ENCODE measurements around the gene ATP6V1B1. TPM values are rescaled to one million over a fixed set of nuclear protein-coding genes. Genes with fewer than 3 reads are reported as not detected.

ATP6V1B1 gene
- total and polyA plus RNA-seq, 10 of the 15 experiments (the other 5 are each of a cell fraction or from before 2014, with no cell fraction given), result not detected

DNA sequence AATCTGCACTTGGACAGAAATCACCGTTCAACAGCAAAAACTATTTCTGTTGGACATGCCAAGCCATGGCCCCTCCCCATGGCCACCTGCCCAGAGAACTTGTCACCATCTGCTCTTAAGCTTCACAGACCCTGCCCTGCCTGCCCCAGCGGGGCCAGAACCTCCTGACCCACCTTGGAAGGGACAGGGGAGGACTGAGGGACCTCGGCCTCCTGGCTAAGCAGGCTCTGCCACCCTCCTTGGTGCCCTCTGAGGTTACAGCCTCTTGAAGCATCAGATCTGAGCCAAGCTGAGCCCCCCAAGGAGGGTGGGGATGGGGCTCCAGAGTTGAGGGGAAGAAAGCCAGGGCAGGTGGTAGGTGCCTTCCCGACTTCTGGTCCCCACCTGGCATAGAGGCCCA is 52.5 kb downstream of the ATP6V1B1 start (continued):
- TF ChIP-seq, protein P1, sequence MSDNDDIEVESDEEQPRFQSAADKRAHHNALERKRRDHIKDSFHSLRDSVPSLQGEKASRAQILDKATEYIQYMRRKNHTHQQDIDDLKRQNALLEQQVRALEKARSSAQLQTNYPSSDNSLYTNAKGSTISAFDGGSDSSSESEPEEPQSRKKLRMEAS (IDR thresholded peaks at IDR 0.05; ENCODE audit: low read depth, low read length), result no peak
- TF ChIP-seq IKZF1 (conservative IDR thresholded peaks at IDR 0.05), result no peak
- no peak for TF ChIP-seq EGR1 (IDR thresholded peaks at IDR 0.05; ENCODE audit: borderline replicate concordance in 1 of 2, low read depth in 2 of 2, low read length in 2 of 2)

GRCh38 chr2:70988726-70989648 is 53.3 kb downstream of the ATP6V1B1 start:
- Histone ChIP-seq H3K4me1 (ENCODE audit: control insufficient read depth, insufficient read depth, low read length) (peaks cover 9% of the 10 kb centered on the region), H3K9ac (ENCODE audit: control insufficient read depth, insufficient read depth, low read length) (no peak overlapping the region), H3K36me3 (ENCODE audit: control insufficient read depth in 2 of 2, insufficient read depth in 2 of 2, low read length in 1 of 2) (peaks cover 7 to 18% of the 10 kb centered on the region in 2 experiments), H4K20me1 (ENCODE audit: control insufficient read depth, insufficient read depth) (no peaks in the 10 kb centered on the region), H3K79me2 (ENCODE audit: control insufficient read depth, insufficient read depth, low read length) (peaks cover 11% of the 10 kb centered on the region), H3K4me3 (no peak overlapping the region), H2AFZ (ENCODE audit: control insufficient read depth, low read depth, low read length) (no peak overlapping the region), H3K4me2 (ENCODE audit: control insufficient read depth, insufficient read depth) (no peak overlapping the region), H3K27me3 (replicated peaks in 1 of 2; ENCODE audit: control insufficient read depth in 2 of 2, insufficient read depth in 2 of 2, low read length in 1 of 2) (no peaks in the 10 kb centered on the region), H3K9me3 (replicated peaks; ENCODE audit: control insufficient read depth, insufficient read depth, low read length) (no peaks in the 10 kb centered on the region), H3K27ac (ENCODE audit: control insufficient read depth, insufficient read depth) (no peak overlapping the region)
- WGBS (ENCODE audit: insufficient coverage, insufficient replicate concordance, low lambda C conversion rate, missing lambda C conversion rate), result 92% methylated on average over 16 of the region's 16 CpGs
- BruUV-seq (replicated peaks), result no TSS peak
- ChIA-PET SMC1A (ENCODE audit: uncharacterized antibody, unreplicated experiment) (no interaction called here), RAD21 (ENCODE audit: unreplicated experiment) (no interaction called here), CTCF (interaction anchor here (0.6 to 1.3 kb wide), 3 partner anchors 12 to 41 kb away, joined by 3 to 4 read pairs (median 3); no protein-coding TSS in a partner anchor), POLR2A (no interaction called here)
- ATAC-seq (no peak), FAIRE-seq (no peak), DNase-seq (ENCODE audit: low read depth, low spot score) (no peak)
- in situ Hi-C loops (cut with MboI) (no loop called here), intact Hi-C loops (cut with micrococcal nuclease; ENCODE audit: unreplicated experiment) (no loop called here)
- TF ChIP-seq GABPA (IDR thresholded peaks at IDR 0.05; ENCODE audit: low read depth), result no peak
- no peak for TF ChIP-seq CHD2 (IDR thresholded peaks at IDR 0.05; ENCODE audit: borderline replicate concordance, low read depth, low read length)
- TF ChIP-seq MTA3 (IDR thresholded peaks at IDR 0.05; ENCODE audit: borderline replicate concordance, low read length), result no peak
- no peak for TF ChIP-seq STAT3 (IDR thresholded peaks at IDR 0.05; ENCODE audit: low read depth, low read length)
- no peak for TF ChIP-seq EZH2 (IDR thresholded peaks at IDR 0.05; ENCODE audit: borderline replicate concordance, control insufficient read depth, low read depth, low read length)
- TF ChIP-seq, protein P2, sequence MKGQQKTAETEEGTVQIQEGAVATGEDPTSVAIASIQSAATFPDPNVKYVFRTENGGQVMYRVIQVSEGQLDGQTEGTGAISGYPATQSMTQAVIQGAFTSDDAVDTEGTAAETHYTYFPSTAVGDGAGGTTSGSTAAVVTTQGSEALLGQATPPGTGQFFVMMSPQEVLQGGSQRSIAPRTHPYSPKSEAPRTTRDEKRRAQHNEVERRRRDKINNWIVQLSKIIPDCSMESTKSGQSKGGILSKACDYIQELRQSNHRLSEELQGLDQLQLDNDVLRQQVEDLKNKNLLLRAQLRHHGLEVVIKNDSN (IDR thresholded peaks at IDR 0.05; ENCODE audit: borderline replicate concordance, extremely low read length, insufficient read depth, low read depth, low read length), result no peak
- no peak for TF ChIP-seq JUND (IDR thresholded peaks at IDR 0.05; ENCODE audit: low read depth, low read length)
- no peak for TF ChIP-seq SREBF1 (IDR thresholded peaks at IDR 0.05; ENCODE audit: low read length)
- TF ChIP-seq RCOR1 (conservative IDR thresholded peaks at IDR 0.05; ENCODE audit: low read depth, low read length), result no peak
- no peak for TF ChIP-seq IRF4 (IDR thresholded peaks at IDR 0.05; ENCODE audit: low read depth, low read length)
- no peak for TF ChIP-seq ZNF274 (IDR thresholded peaks at IDR 0.05; ENCODE audit: insufficient read depth, insufficient read length)
- TF ChIP-seq, protein P3, sequence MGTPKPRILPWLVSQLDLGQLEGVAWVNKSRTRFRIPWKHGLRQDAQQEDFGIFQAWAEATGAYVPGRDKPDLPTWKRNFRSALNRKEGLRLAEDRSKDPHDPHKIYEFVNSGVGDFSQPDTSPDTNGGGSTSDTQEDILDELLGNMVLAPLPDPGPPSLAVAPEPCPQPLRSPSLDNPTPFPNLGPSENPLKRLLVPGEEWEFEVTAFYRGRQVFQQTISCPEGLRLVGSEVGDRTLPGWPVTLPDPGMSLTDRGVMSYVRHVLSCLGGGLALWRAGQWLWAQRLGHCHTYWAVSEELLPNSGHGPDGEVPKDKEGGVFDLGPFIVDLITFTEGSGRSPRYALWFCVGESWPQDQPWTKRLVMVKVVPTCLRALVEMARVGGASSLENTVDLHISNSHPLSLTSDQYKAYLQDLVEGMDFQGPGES (IDR thresholded peaks at IDR 0.05), result no peak
- no peak for TF ChIP-seq MTA2 (IDR thresholded peaks at IDR 0.05; ENCODE audit: low read depth)
- TF ChIP-seq E4F1 (IDR thresholded peaks at IDR 0.05; ENCODE audit: borderline replicate concordance, partially characterized antibody), result no peak
- TF ChIP-seq NBN (IDR thresholded peaks at IDR 0.05), result no peak

All from GM12878 (cell line).